K562 (cell line): ENCODE measurements around the gene NOVA1. TPM values are rescaled to one million over a fixed set of nuclear protein-coding genes. Genes with fewer than 3 reads are reported as not detected.

ENCODE experiments used
- ATAC-seq: fragments of 200-7000 bp; cut with Tn5 transposase; 3 replicates; pipeline ENCODE4 v1.9.1; 2020; ENCODE audit warnings: moderate library complexity
- BruUV-seq: library from RNA; stranded (reverse); fragments of 400-500 nt; replicated peaks from 2 replicates; lab custom pipeline; 2021; lab: Mats Ljungman, UMichigan
- CTCF ChIA-PET: fragments of 300-600 bp; formaldehyde crosslinking; extraction: SDS; loops from one replicate; lab custom pipeline; 2021; ENCODE audit warnings: low intra/inter-chr PET ratio; lab: Yijun Ruan, JAX
- POLR2A ChIA-PET: fragments of 300-600, 350-650 bp; sonication (Branson Sonifier 250); formaldehyde crosslinking; extraction: SDS; loops from one replicate; lab custom pipeline; 2021; ENCODE audit warnings: antibody characterized with exemption, inconsistent platforms; lab: Yijun Ruan, JAX
- DNase-seq, 4 experiments: peaks; one replicate each; pipeline versions ENCODE4 v3.0.0 to v3.0.0-alpha.2; 2011 to 2018; ENCODE audit warnings: low spot score in 3 of 4, mixed read lengths in 3 of 4; ENCODE audit errors: extremely low read depth in 1 of 4
- FAIRE-seq: peaks from 2 replicates; lab custom pipeline; 2011; peaks lifted over from hg19 to GRCh38; lab: Jason Lieb, UNC
- H2AFZ ChIP-seq: 2 replicates; pipeline ENCODE4 v1.6.0; 2011; ENCODE audit warnings: low read depth, low read length, control low read depth, inconsistent platforms
- H3K27ac ChIP-seq: fragments of 200-600 bp; 3 replicates; pipeline ENCODE4 v1.8.0; 2011; ENCODE audit warnings: low read depth, mild to moderate bottlenecking, control low read depth, inconsistent platforms, low read length, moderate library complexity, mixed read lengths; ENCODE audit errors: extremely low read depth
- H3K27me3 ChIP-seq, 2 experiments: fragments of 300-600 bp in 1 of 2; 2 replicates in 1 of 2; 3 replicates in 1 of 2; pipeline versions ENCODE4 v1.6.0 to v1.8.0; 2011; ENCODE audit warnings: inconsistent platforms in 2 of 2, low read length in 2 of 2, mild to moderate bottlenecking in 1 of 2, mixed read lengths in 1 of 2, moderate library complexity in 1 of 2; ENCODE audit not compliant: control insufficient read depth in 2 of 2, insufficient read depth in 2 of 2
- H3K36me3 ChIP-seq: fragments of 300-600 bp; 3 replicates; pipeline ENCODE4 v1.8.0; 2011; ENCODE audit warnings: mild to moderate bottlenecking, low read length, inconsistent platforms; ENCODE audit not compliant: control insufficient read depth, insufficient read depth
- H3K4me1 ChIP-seq, 2 experiments: fragments of 200-600 bp in 1 of 2; replicated peaks in 1 of 2; 2 replicates in 1 of 2; 3 replicates in 1 of 2; pipeline versions ENCODE4 v1.5.1 to v1.8.0; 2011; ENCODE audit warnings: inconsistent platforms in 2 of 2, low read length in 2 of 2, mild to moderate bottlenecking in 1 of 2, mixed read lengths in 1 of 2, moderate library complexity in 1 of 2; ENCODE audit not compliant: control insufficient read depth in 2 of 2, insufficient read depth in 2 of 2
- H3K4me2 ChIP-seq: 2 replicates; pipeline ENCODE4 v1.6.1; 2011; ENCODE audit warnings: low read length, control low read depth, inconsistent platforms, mixed read lengths; ENCODE audit not compliant: insufficient read depth
- H3K4me3 ChIP-seq: fragments of 200-600 bp; sonication (generic), shearing (Covaris generic); 2 replicates; pipeline ENCODE4 v1.5.1; 2016; ENCODE audit warnings: control low read depth, inconsistent platforms
- H3K79me2 ChIP-seq: fragments of 200-600 bp; 3 replicates; pipeline ENCODE4 v1.8.0; 2011; ENCODE audit warnings: low read length, inconsistent platforms; ENCODE audit not compliant: control insufficient read depth, insufficient read depth
- H3K9ac ChIP-seq, 2 experiments: 2 replicates each; pipeline versions ENCODE4 v1.6.0 to v1.6.1; 2011; ENCODE audit warnings: low read depth in 2 of 2, low read length in 2 of 2, control low read depth in 1 of 2, inconsistent platforms in 1 of 2, mild to moderate bottlenecking in 1 of 2, mixed read lengths in 1 of 2; ENCODE audit not compliant: insufficient read depth in 1 of 2
- H3K9me1 ChIP-seq: one replicate; pipeline ENCODE4 v1.6.0; 2011; ENCODE audit warnings: inconsistent platforms, mild to moderate bottlenecking, low read length, moderate library complexity; ENCODE audit not compliant: control insufficient read depth, insufficient read depth
- H3K9me3 ChIP-seq: replicated peaks from 2 replicates; pipeline ENCODE4 v1.5.1; 2011; ENCODE audit warnings: low read depth, low read length, inconsistent platforms; ENCODE audit not compliant: control insufficient read depth, insufficient read depth
- H4K20me1 ChIP-seq: replicated peaks from 2 replicates; pipeline ENCODE4 v1.6.1; 2011; ENCODE audit warnings: low read length, inconsistent platforms, mixed read lengths; ENCODE audit not compliant: control insufficient read depth, insufficient read depth
- FOXK1 ChIP-seq: sonication (generic); formaldehyde crosslinking; IDR thresholded peaks from 2 replicates; pipeline ENCODE4 v1.8.0; 2022; ENCODE audit warnings: missing genetic modification reagents, mild to moderate bottlenecking, borderline replicate concordance
- GATAD2A ChIP-seq: fragments of 450-650 bp; IDR thresholded peaks from 2 replicates; pipeline ENCODE4 v1.6.1; 2017
- IRF2 ChIP-seq: sonication (generic); formaldehyde crosslinking; IDR thresholded peaks from 2 replicates; pipeline ENCODE4 v1.8.1; 2022; ENCODE audit warnings: mild to moderate bottlenecking, missing genetic modification reagents
- JUNB ChIP-seq: fragments of 450-650 bp; formaldehyde crosslinking; conservative IDR thresholded peaks from 2 replicates; pipeline ENCODE4 v1.4.0; 2020; ENCODE audit warnings: mild to moderate bottlenecking
- NCOA6 ChIP-seq: fragments of 450-650 bp; IDR thresholded peaks from 2 replicates; pipeline ENCODE4 v1.6.1; 2017; ENCODE audit warnings: mild to moderate bottlenecking
- RHOXF2B ChIP-seq: fragments of 250-450 bp; sonication (Bioruptor Pico); conservative IDR thresholded peaks from 2 replicates; pipeline ENCODE4 v1.5.1; 2021
- WGBS: fragments of 100-300 bp; shearing (Covaris generic); methylation state at CpG from one replicate; pipeline ENCODE4 v1.1.6; 2016; ENCODE audit warnings: low coverage, mixed read lengths; ENCODE audit not compliant: insufficient coverage; ENCODE audit errors: missing lambda C conversion rate; 5-methylcytosine and 5-hydroxymethylcytosine counted together
- in situ Hi-C: fragments of 300-500 bp; cut with MboI; formaldehyde crosslinking; loops from 4 replicates; pipeline ENCODE4 v1.15.0; 2018; ENCODE audit warnings: inconsistent platforms, mixed read lengths
- intact Hi-C: fragments of 100-400 bp; cut with micrococcal nuclease; formaldehyde crosslinking; loops from 2 replicates; pipeline ENCODE4 v1.14.2; 2022
- polyA plus RNA-seq, 8 experiments: library from polyadenylated mRNA; depleted of rRNA in 4 of 8; stranded (reverse) in 5 of 8; unstranded in 3 of 8; fragments of >200 nt; fragmentation: Nextera tagmentation in 2 of 8; fragmentation: Illumina TruSeq in 1 of 8; extraction: Ambion mirVana in 2 of 8; extraction: Trizol in 1 of 8; gene quantifications; 2 replicates each; pipeline versions ENCODE4 v1.2.1 to v1.2.3, GENCODE V29; 2011 to 2014; ENCODE audit warnings: inconsistent platforms in 1 of 8, missing spikeins in 1 of 8
- total RNA-seq, 7 experiments: library from RNA; depleted of rRNA in 6 of 7; stranded (reverse); fragments of >200 nt in 6 of 7; fragmentation: Illumina TruSeq in 2 of 7; extraction: Trizol in 2 of 7; gene quantifications; 2 replicates each; pipeline versions ENCODE4 v1.2.1 to v1.2.3, GENCODE V29; 2011 to 2021; ENCODE audit warnings: low replicate concordance in 1 of 7
- TF ChIP-seq, protein P1 (sequence below): fragments of 250-450 bp; sonication (Bioruptor Pico); IDR thresholded peaks from 2 replicates; pipeline ENCODE4 v1.4.0; 2020; ENCODE audit warnings: mild to moderate bottlenecking, moderate library complexity
- TF ChIP-seq, protein P2 (sequence below): sonication (generic); formaldehyde crosslinking; IDR thresholded peaks from 2 replicates; pipeline ENCODE4 v1.8.1; 2023; ENCODE audit warnings: mild to moderate bottlenecking, missing genetic modification reagents, moderate library complexity
- TF ChIP-seq, protein P3 (sequence below): fragments of 450-650 bp; conservative IDR thresholded peaks from 2 replicates; pipeline ENCODE4 v1.6.1; 2016; ENCODE audit warnings: missing genetic modification characterization, low read depth, mild to moderate bottlenecking, missing compliant biosample characterization, moderate library complexity
- TF ChIP-seq, protein P4 (sequence below): sonication (generic); formaldehyde crosslinking; IDR thresholded peaks from 2 replicates; pipeline ENCODE4 v1.8.1; 2023; ENCODE audit warnings: missing genetic modification reagents, mild to moderate bottlenecking, borderline replicate concordance
- TF ChIP-seq, protein P5 (sequence below): fragments of 250-450 bp; sonication (Bioruptor Pico); IDR thresholded peaks from 2 replicates; pipeline ENCODE4 v1.6.1; 2021; ENCODE audit warnings: mild to moderate bottlenecking

Gene NOVA1
- total and polyA plus RNA-seq, 9 of the 15 experiments (the other 6 are each of a cell fraction or from before 2014, with no cell fraction given), result 0.01 TPM; not detected in 8

DNA sequence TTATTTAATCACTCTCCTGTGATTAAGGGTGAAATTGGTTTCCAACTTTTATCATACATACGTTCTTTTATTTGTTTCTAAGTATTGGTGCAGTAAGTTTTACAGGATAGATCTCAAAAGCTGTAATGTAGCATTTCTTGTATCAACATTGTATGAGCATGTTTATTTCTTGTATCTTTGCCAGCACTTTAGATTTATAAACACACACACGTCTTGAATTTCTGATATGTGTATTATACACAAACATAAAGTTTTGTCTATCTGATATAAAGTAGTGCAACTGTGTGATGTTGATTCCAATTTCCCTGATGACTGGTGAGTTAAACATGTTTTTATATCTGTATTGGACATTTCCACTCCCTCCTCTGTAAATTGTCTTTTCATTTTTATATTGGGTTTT lies 134.7 kb downstream of the NOVA1 start:
- H3K27ac ChIP-seq, result no peak overlapping the region
- no peaks in the 10 kb centered on the region for H3K4me1 ChIP-seq
- WGBS, result 0% methylated on average over 2 of the region's 2 CpGs
- POLR2A ChIA-PET, result no interaction called here
- H3K4me2 ChIP-seq, result no peak overlapping the region
- H3K9me3 ChIP-seq, result no peaks in the 10 kb centered on the region
- H4K20me1 ChIP-seq, result no peaks in the 10 kb centered on the region
- H2AFZ ChIP-seq, result no peak overlapping the region
- no peaks in the 10 kb centered on the region for H3K27me3 ChIP-seq
- no peak overlapping the region for H3K4me3 ChIP-seq
- DNase-seq, result no peak
- no peak for ATAC-seq
- intact Hi-C loops, result no loop called here
- H3K79me2 ChIP-seq, result no peaks in the 10 kb centered on the region
- no TSS peak for BruUV-seq
- FAIRE-seq, result no peak
- no peaks in the 10 kb centered on the region for H3K36me3 ChIP-seq
- in situ Hi-C loops, result no loop called here
- H3K9ac ChIP-seq, result no peak overlapping the region
- H3K9me1 ChIP-seq, result no peaks in the 10 kb centered on the region
- CTCF ChIA-PET, result no interaction called here
- TF ChIP-seq, protein P1, sequence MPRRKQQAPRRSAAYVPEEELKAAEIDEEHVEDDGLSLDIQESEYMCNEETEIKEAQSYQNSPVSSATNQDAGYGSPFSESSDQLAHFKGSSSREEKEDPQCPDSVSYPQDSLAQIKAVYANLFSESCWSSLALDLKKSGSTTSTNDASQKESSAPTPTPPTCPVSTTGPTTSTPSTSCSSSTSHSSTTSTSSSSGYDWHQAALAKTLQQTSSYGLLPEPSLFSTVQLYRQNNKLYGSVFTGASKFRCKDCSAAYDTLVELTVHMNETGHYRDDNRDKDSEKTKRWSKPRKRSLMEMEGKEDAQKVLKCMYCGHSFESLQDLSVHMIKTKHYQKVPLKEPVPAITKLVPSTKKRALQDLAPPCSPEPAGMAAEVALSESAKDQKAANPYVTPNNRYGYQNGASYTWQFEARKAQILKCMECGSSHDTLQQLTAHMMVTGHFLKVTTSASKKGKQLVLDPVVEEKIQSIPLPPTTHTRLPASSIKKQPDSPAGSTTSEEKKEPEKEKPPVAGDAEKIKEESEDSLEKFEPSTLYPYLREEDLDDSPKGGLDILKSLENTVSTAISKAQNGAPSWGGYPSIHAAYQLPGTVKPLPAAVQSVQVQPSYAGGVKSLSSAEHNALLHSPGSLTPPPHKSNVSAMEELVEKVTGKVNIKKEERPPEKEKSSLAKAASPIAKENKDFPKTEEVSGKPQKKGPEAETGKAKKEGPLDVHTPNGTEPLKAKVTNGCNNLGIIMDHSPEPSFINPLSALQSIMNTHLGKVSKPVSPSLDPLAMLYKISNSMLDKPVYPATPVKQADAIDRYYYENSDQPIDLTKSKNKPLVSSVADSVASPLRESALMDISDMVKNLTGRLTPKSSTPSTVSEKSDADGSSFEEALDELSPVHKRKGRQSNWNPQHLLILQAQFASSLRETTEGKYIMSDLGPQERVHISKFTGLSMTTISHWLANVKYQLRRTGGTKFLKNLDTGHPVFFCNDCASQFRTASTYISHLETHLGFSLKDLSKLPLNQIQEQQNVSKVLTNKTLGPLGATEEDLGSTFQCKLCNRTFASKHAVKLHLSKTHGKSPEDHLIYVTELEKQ, result no peak
- TF ChIP-seq FOXK1 (CRISPR knock-in tag), result no peak
- TF ChIP-seq, protein P2, sequence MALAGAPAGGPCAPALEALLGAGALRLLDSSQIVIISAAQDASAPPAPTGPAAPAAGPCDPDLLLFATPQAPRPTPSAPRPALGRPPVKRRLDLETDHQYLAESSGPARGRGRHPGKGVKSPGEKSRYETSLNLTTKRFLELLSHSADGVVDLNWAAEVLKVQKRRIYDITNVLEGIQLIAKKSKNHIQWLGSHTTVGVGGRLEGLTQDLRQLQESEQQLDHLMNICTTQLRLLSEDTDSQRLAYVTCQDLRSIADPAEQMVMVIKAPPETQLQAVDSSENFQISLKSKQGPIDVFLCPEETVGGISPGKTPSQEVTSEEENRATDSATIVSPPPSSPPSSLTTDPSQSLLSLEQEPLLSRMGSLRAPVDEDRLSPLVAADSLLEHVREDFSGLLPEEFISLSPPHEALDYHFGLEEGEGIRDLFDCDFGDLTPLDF (CRISPR knock-in tag), result no peak
- TF ChIP-seq IRF2 (CRISPR knock-in tag), result no peak
- no peak for TF ChIP-seq NCOA6
- TF ChIP-seq, protein P3, sequence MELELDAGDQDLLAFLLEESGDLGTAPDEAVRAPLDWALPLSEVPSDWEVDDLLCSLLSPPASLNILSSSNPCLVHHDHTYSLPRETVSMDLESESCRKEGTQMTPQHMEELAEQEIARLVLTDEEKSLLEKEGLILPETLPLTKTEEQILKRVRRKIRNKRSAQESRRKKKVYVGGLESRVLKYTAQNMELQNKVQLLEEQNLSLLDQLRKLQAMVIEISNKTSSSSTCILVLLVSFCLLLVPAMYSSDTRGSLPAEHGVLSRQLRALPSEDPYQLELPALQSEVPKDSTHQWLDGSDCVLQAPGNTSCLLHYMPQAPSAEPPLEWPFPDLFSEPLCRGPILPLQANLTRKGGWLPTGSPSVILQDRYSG, result no peak
- TF ChIP-seq, protein P4, sequence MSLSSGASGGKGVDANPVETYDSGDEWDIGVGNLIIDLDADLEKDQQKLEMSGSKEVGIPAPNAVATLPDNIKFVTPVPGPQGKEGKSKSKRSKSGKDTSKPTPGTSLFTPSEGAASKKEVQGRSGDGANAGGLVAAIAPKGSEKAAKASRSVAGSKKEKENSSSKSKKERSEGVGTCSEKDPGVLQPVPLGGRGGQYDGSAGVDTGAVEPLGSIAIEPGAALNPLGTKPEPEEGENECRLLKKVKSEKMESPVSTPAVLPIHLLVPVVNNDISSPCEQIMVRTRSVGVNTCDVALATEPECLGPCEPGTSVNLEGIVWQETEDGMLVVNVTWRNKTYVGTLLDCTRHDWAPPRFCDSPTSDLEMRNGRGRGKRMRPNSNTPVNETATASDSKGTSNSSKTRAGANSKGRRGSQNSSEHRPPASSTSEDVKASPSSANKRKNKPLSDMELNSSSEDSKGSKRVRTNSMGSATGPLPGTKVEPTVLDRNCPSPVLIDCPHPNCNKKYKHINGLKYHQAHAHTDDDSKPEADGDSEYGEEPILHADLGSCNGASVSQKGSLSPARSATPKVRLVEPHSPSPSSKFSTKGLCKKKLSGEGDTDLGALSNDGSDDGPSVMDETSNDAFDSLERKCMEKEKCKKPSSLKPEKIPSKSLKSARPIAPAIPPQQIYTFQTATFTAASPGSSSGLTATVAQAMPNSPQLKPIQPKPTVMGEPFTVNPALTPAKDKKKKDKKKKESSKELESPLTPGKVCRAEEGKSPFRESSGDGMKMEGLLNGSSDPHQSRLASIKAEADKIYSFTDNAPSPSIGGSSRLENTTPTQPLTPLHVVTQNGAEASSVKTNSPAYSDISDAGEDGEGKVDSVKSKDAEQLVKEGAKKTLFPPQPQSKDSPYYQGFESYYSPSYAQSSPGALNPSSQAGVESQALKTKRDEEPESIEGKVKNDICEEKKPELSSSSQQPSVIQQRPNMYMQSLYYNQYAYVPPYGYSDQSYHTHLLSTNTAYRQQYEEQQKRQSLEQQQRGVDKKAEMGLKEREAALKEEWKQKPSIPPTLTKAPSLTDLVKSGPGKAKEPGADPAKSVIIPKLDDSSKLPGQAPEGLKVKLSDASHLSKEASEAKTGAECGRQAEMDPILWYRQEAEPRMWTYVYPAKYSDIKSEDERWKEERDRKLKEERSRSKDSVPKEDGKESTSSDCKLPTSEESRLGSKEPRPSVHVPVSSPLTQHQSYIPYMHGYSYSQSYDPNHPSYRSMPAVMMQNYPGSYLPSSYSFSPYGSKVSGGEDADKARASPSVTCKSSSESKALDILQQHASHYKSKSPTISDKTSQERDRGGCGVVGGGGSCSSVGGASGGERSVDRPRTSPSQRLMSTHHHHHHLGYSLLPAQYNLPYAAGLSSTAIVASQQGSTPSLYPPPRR, result no peak
- no peak for TF ChIP-seq RHOXF2B (CRISPR knock-in tag)
- TF ChIP-seq GATAD2A, result no peak
- TF ChIP-seq JUNB (CRISPR knock-in tag), result no peak
- TF ChIP-seq, protein P5, sequence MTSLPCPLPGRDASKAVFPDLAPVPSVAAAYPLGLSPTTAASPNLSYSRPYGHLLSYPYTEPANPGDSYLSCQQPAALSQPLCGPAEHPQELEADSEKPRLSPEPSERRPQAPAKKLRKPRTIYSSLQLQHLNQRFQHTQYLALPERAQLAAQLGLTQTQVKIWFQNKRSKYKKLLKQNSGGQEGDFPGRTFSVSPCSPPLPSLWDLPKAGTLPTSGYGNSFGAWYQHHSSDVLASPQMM (CRISPR knock-in tag), result no peak
